HG03103 (cell line): ENCODE results near the gene POU2F1.

Source experiments
- ATAC-seq: cut with Tn5 transposase; IDR thresholded peaks from one replicate; pipeline ENCODE4 v1.9.1; 2021; ENCODE audit warnings: low read depth; ENCODE audit not compliant: unreplicated experiment

The POU2F1 gene

GRCh38 chr1:167345386-167345733 is 124.7 kb downstream of the POU2F1 start:
- ATAC-seq: no peak

GRCh38 chr1:167357305-167357704 is 136.6 kb downstream of the POU2F1 start:
- no peak for ATAC-seq

- ATAC-seq: no peak
Observed at GRCh38 chr1:167359295-167359694, 138.6 kb downstream of the POU2F1 start.

- no peak for ATAC-seq
Observed at GRCh38 chr1:167360120-167360519, 139.4 kb downstream of the POU2F1 start.

- ATAC-seq: no peak
Observed at GRCh38 chr1:167362638-167363037, 142.0 kb downstream of the POU2F1 start.

GRCh38 chr1:167364826-167365225 is 144.1 kb downstream of the POU2F1 start:
- no peak for ATAC-seq

GRCh38 chr1:167365360-167365759 is 144.7 kb downstream of the POU2F1 start:
- ATAC-seq: no peak

GRCh38 chr1:167367705-167368104 is 147.0 kb downstream of the POU2F1 start:
- ATAC-seq: no peak

GRCh38 chr1:167369175-167369574 is 148.5 kb downstream of the POU2F1 start:
- ATAC-seq: no peak

GRCh38 chr1:167369933-167370332 is 149.2 kb downstream of the POU2F1 start:
- no peak for ATAC-seq

GRCh38 chr1:167371030-167371429 is 150.3 kb downstream of the POU2F1 start:
- no peak for ATAC-seq

- ATAC-seq: no peak
Observed at GRCh38 chr1:167373398-167373797, 152.7 kb downstream of the POU2F1 start.

GRCh38 chr1:167373986-167374385 is 153.3 kb downstream of the POU2F1 start:
- ATAC-seq: no peak

GRCh38 chr1:167375949-167376348 is 155.3 kb downstream of the POU2F1 start:
- no peak for ATAC-seq

GRCh38 chr1:167387251-167387910 is 166.7 kb downstream of the POU2F1 start:
- ATAC-seq: no peak

- no peak for ATAC-seq
Observed at GRCh38 chr1:167388976-167389375, 168.3 kb downstream of the POU2F1 start.

- no peak for ATAC-seq
Observed at GRCh38 chr1:167392200-167392696, 171.6 kb downstream of the POU2F1 start.

GRCh38 chr1:167400359-167400953 is 179.8 kb downstream of the POU2F1 start:
- no peak for ATAC-seq

GRCh38 chr1:167401260-167401873 is 180.7 kb downstream of the POU2F1 start:
- no peak for ATAC-seq

- no peak for ATAC-seq
Observed at GRCh38 chr1:167404161-167404888, 183.6 kb downstream of the POU2F1 start.

- no peak for ATAC-seq
Observed at GRCh38 chr1:167404908-167405307, 184.2 kb downstream of the POU2F1 start.
